HG03025 (cell line): ENCODE data around the gene S100P.

Source experiments
- ATAC-seq: cut with Tn5 transposase; IDR thresholded peaks from one replicate; pipeline ENCODE4 v1.9.1; 2021; ENCODE audit warnings: mild to moderate bottlenecking, moderate library complexity; ENCODE audit not compliant: unreplicated experiment, low FRiP score

Gene S100P

GRCh38 chr4:6695660-6696610, 2.3 kb downstream of the S100P start:
- ATAC-seq, result no peak

- ATAC-seq, result no peak
Observed at GRCh38 chr4:6696611-6697010, 2.9 kb downstream of the S100P start.

- no peak for ATAC-seq
Observed at GRCh38 chr4:6697131-6697530, 3.5 kb downstream of the S100P start.

- no peak for ATAC-seq
Observed at GRCh38 chr4:6699388-6699787, 5.7 kb downstream of the S100P start.

- no peak for ATAC-seq
Observed at GRCh38 chr4:6699903-6700302, 6.2 kb downstream of the S100P start.

- no peak for ATAC-seq
Observed at GRCh38 chr4:6701371-6701770, 7.7 kb downstream of the S100P start.

GRCh38 chr4:6702761-6703160, 9.1 kb downstream of the S100P start:
- ATAC-seq, result no peak

GRCh38 chr4:6703786-6704185, 10.1 kb downstream of the S100P start:
- no peak for ATAC-seq

- no peak for ATAC-seq
Observed at GRCh38 chr4:6705646-6706045, 12.0 kb downstream of the S100P start.

GRCh38 chr4:6706173-6706572, 12.5 kb downstream of the S100P start:
- no peak for ATAC-seq

- peak; percentile 47 for ATAC-seq
Observed at GRCh38 chr4:6709230-6710114, 15.8 kb downstream of the S100P start, which contains the start of gene MRFAP1L1. MRFAP1L1 (minus strand) TSS chr4:6709865; CDS start chr4:6709629, 236 bp downstream.

GRCh38 chr4:6710282-6710681, 16.6 kb downstream of the S100P start:
- ATAC-seq, result peak; percentile 22

GRCh38 chr4:6710996-6711395, 17.3 kb downstream of the S100P start:
- no peak for ATAC-seq

- ATAC-seq, result no peak
Observed at GRCh38 chr4:6714954-6715353, 21.3 kb downstream of the S100P start.

GRCh38 chr4:6715704-6716017, 22.0 kb downstream of the S100P start:
- peak; percentile 7 for ATAC-seq

GRCh38 chr4:6716018-6716911, 22.6 kb downstream of the S100P start, which contains the start of gene BLOC1S4:
BLOC1S4 (plus strand) TSS chr4:6716174; CDS start chr4:6716210, 36 bp downstream.
- peak; percentile 84 for ATAC-seq

- no peak for ATAC-seq
Observed at GRCh38 chr4:6716958-6717655, 23.4 kb downstream of the S100P start.

GRCh38 chr4:6718932-6719610, 25.4 kb downstream of the S100P start:
- ATAC-seq, result no peak

GRCh38 chr4:6719611-6720179, 26.0 kb downstream of the S100P start:
- ATAC-seq, result no peak
